ENCODE measurements around the gene SLC9C2. TPM values are rescaled to one million over a fixed set of nuclear protein-coding genes. Genes with fewer than 3 reads are reported as not detected.
"Not testable (repeated sequence)": the region's sequence is repeated elsewhere in the genome, so short reads cannot be mapped to it uniquely, and the experiment has no call there.

SLC9C2 gene
- total RNA-seq, 1 donor, result not detected

- Histone ChIP-seq H3K27me3 (ENCODE audit: insufficient read depth, low read length) (no peaks in the 10 kb centered on the region), H3K4me1 (ENCODE audit: insufficient read depth, low read length) (no peaks in the 10 kb centered on the region), H2AFZ (ENCODE audit: low read length) (no peak overlapping the region), H3K79me2 (ENCODE audit: insufficient read depth, low read length) (no peaks in the 10 kb centered on the region), H3K4me3 (ENCODE audit: insufficient read depth, low read length) (no peak overlapping the region), H3K27ac (ENCODE audit: low read depth, low read length) (no peak overlapping the region), H3K9me3 (ENCODE audit: low read depth, low read length) (no peaks in the 10 kb centered on the region), H3K4me2 (ENCODE audit: insufficient read depth, low read length) (no peak overlapping the region), H3K36me3 (ENCODE audit: insufficient read depth, low read length) (no peaks in the 10 kb centered on the region), H4K20me1 (ENCODE audit: insufficient read depth, low read length) (no peaks in the 10 kb centered on the region)
- TF ChIP-seq, protein P1, sequence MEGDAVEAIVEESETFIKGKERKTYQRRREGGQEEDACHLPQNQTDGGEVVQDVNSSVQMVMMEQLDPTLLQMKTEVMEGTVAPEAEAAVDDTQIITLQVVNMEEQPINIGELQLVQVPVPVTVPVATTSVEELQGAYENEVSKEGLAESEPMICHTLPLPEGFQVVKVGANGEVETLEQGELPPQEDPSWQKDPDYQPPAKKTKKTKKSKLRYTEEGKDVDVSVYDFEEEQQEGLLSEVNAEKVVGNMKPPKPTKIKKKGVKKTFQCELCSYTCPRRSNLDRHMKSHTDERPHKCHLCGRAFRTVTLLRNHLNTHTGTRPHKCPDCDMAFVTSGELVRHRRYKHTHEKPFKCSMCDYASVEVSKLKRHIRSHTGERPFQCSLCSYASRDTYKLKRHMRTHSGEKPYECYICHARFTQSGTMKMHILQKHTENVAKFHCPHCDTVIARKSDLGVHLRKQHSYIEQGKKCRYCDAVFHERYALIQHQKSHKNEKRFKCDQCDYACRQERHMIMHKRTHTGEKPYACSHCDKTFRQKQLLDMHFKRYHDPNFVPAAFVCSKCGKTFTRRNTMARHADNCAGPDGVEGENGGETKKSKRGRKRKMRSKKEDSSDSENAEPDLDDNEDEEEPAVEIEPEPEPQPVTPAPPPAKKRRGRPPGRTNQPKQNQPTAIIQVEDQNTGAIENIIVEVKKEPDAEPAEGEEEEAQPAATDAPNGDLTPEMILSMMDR (IDR thresholded peaks at IDR 0.05; ENCODE audit: extremely low read depth, low read depth, low read length), result no peak
- DNase-seq (ENCODE audit: insufficient read length, low spot score, missing footprints), result no peak
These were observed 36.2 kb upstream of the SLC9C2 start for GRCh38 chr1:173639102-173639501.

GRCh38 chr1:173638043-173639021 lies 35.5 kb upstream of the SLC9C2 start:
- H3K27me3 ChIP-seq (ENCODE audit: insufficient read depth, low read length), result no peaks in the 10 kb centered on the region
- H4K20me1 ChIP-seq (ENCODE audit: insufficient read depth, low read length), result no peaks in the 10 kb centered on the region
- H2AFZ ChIP-seq (ENCODE audit: low read length), result no peak overlapping the region
- no peaks in the 10 kb centered on the region for H3K4me1 ChIP-seq (ENCODE audit: insufficient read depth, low read length)
- no peak overlapping the region for H3K4me3 ChIP-seq (ENCODE audit: insufficient read depth, low read length)
- H3K9me3 ChIP-seq (ENCODE audit: low read depth, low read length), result no peaks in the 10 kb centered on the region
- H3K27ac ChIP-seq (ENCODE audit: low read depth, low read length), result no peak overlapping the region
- no peaks in the 10 kb centered on the region for H3K36me3 ChIP-seq (ENCODE audit: insufficient read depth, low read length)
- no peaks in the 10 kb centered on the region for H3K79me2 ChIP-seq (ENCODE audit: insufficient read depth, low read length)
- H3K4me2 ChIP-seq (ENCODE audit: insufficient read depth, low read length), result no peak overlapping the region
- TF ChIP-seq, protein P1 (IDR thresholded peaks at IDR 0.05; ENCODE audit: extremely low read depth, low read depth, low read length), result no peak
- no peak for DNase-seq (ENCODE audit: insufficient read length, low spot score, missing footprints)

GRCh38 chr1:173637236-173638042 lies 34.6 kb upstream of the SLC9C2 start:
- H4K20me1 ChIP-seq (ENCODE audit: insufficient read depth, low read length); H2AFZ ChIP-seq (ENCODE audit: low read length); H3K27ac ChIP-seq (ENCODE audit: low read depth, low read length); H3K4me3 ChIP-seq (ENCODE audit: insufficient read depth, low read length); H3K9me3 ChIP-seq (ENCODE audit: low read depth, low read length); H3K79me2 ChIP-seq (ENCODE audit: insufficient read depth, low read length); H3K36me3 ChIP-seq (ENCODE audit: insufficient read depth, low read length); H3K4me2 ChIP-seq (ENCODE audit: insufficient read depth, low read length); H3K27me3 ChIP-seq (ENCODE audit: insufficient read depth, low read length); H3K4me1 ChIP-seq (ENCODE audit: insufficient read depth, low read length); DNase-seq (ENCODE audit: insufficient read length, low spot score, missing footprints): not testable (repeated sequence)

- Histone ChIP-seq H3K79me2 (ENCODE audit: insufficient read depth, low read length) (no peaks in the 10 kb centered on the region), H3K27ac (ENCODE audit: low read depth, low read length) (no peak within 1 kb of the TSS), H2AFZ (ENCODE audit: low read length) (no peak within 1 kb of the TSS), H3K9me3 (ENCODE audit: low read depth, low read length) (no peaks in the 10 kb centered on the region), H3K4me1 (ENCODE audit: insufficient read depth, low read length) (no peaks in the 10 kb centered on the region), H3K4me3 (ENCODE audit: insufficient read depth, low read length) (no peak within 1 kb of the TSS), H3K27me3 (ENCODE audit: insufficient read depth, low read length) (no peaks in the 10 kb centered on the region), H4K20me1 (ENCODE audit: insufficient read depth, low read length) (no peaks in the 10 kb centered on the region), H3K4me2 (ENCODE audit: insufficient read depth, low read length) (no peak within 1 kb of the TSS), H3K36me3 (ENCODE audit: insufficient read depth, low read length) (no peaks in the 10 kb centered on the region)
- no peak for DNase-seq (ENCODE audit: insufficient read length, low spot score, missing footprints)
- TF ChIP-seq, protein P1 (IDR thresholded peaks at IDR 0.05; ENCODE audit: extremely low read depth, low read depth, low read length), result no peak
These were observed 32.2 kb upstream of the SLC9C2 start, which contains the start of gene TEX50 for GRCh38 chr1:173635116-173635515. Gene TEX50, plus strand, starts transcription at chr1:173635338. Its CDS starts 184 bp downstream, at chr1:173635522.
